CD4-positive, alpha-beta T cell treated with Interleukin-17A for 1 hour (primary cell): Measurements from ENCODE around the gene SERGEF.

ENCODE experiments used
- DNase-seq: peaks from one replicate; pipeline ENCODE4 v3.0.0-alpha.2; 2020

The SERGEF gene

GRCh38 chr11:18012906-18013781 is at the start of gene SERGEF:
SERGEF (minus strand) TSS chr11:18013047; CDS start chr11:18013010, 37 bp downstream.
- peak; percentile 95 for DNase-seq

GRCh38 chr11:18061351-18061750 is 48.5 kb upstream of the SERGEF start:
- no peak for DNase-seq

- DNase-seq, result no peak
Measured at GRCh38 chr11:18056561-18057181, 43.8 kb upstream of the SERGEF start.

GRCh38 chr11:18054511-18055103 is 41.8 kb upstream of the SERGEF start:
- no peak for DNase-seq

GRCh38 chr11:18050848-18051247 is 38.0 kb upstream of the SERGEF start:
- no peak for DNase-seq

GRCh38 chr11:18046116-18046777 is 33.4 kb upstream of the SERGEF start, which contains the start of gene TPH1:
TPH1 (minus strand) TSS chr11:18046269; CDS start chr11:18040762, 5,507 bp downstream.
- DNase-seq, result no peak

GRCh38 chr11:18036456-18036855 is 23.6 kb upstream of the SERGEF start:
- no peak for DNase-seq

GRCh38 chr11:18027475-18027874 is 14.6 kb upstream of the SERGEF start:
- DNase-seq, result no peak

- DNase-seq, result no peak
Measured at GRCh38 chr11:18022419-18022818, 9.6 kb upstream of the SERGEF start.

- DNase-seq, result no peak
Measured at GRCh38 chr11:18019650-18020049, 6.8 kb upstream of the SERGEF start.

- DNase-seq, result no peak
Measured at GRCh38 chr11:18016789-18017188, 3.9 kb upstream of the SERGEF start.

- no peak for DNase-seq
Measured at GRCh38 chr11:18014876-18015275, 2.0 kb upstream of the SERGEF start.

- DNase-seq, result no peak
Measured at GRCh38 chr11:18013790-18014507, 1.1 kb upstream of the SERGEF start.

- DNase-seq, result peak; percentile 20
Measured at GRCh38 chr11:18012122-18012905, 533 bp downstream of the SERGEF start.

- DNase-seq, result no peak
Measured at GRCh38 chr11:18011633-18012032, 1.2 kb downstream of the SERGEF start.

- peak; percentile 20 for DNase-seq
Measured at GRCh38 chr11:18010977-18011586, 1.8 kb downstream of the SERGEF start.

GRCh38 chr11:18010121-18010670 is 2.7 kb downstream of the SERGEF start:
- peak; percentile 36 for DNase-seq

- DNase-seq, result no peak
Measured at GRCh38 chr11:18005376-18006129, 7.3 kb downstream of the SERGEF start.

- DNase-seq, result no peak
Measured at GRCh38 chr11:18001191-18001590, 11.7 kb downstream of the SERGEF start.

- no peak for DNase-seq
Measured at GRCh38 chr11:18000760-18001159, 12.1 kb downstream of the SERGEF start.
